NCI-H2171 treated with DMSO at 0.1 percent for 48 hours (cell line): ENCODE data around the gene MRFAP1L1.
"Not testable (repeated sequence)": the region's sequence is repeated elsewhere in the genome, so short reads cannot be mapped to it uniquely, and the experiment has no call there.

Experiments used
- DNase-seq: peaks from one replicate; lab custom pipeline; 2025; lab: John Stamatoyannopoulos, UW

Gene MRFAP1L1

DNA sequence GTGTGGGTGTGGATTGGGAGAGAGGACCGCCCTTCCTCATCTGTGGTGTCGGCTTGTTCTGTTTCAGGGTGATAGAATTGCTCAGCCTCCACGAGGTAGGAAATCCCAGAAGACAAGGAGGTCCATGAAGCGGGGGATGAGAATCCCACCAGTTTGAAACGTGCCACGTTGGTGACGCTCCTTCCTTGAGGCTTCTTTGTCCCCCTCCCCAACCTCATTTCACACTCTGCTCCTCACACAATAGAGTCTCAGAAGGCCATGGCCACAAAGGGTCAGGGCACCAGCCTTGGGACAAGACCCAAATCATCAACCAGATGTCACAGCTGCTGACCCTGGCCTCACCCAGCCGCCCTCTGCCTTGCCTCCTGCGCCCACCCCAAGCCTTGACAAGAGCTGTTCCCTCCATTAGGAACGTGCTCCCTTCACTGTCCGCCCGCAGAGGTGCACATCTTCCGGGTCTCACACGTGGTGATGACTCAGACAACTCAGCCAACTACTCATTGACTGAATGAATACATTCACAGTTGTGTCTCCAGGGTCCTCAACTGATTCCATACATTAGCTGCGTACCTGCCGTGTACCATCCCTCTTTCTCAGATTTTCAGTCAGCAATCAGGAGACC lies 24.6 kb upstream of the MRFAP1L1 start:
- DNase-seq = no peak

DNA sequence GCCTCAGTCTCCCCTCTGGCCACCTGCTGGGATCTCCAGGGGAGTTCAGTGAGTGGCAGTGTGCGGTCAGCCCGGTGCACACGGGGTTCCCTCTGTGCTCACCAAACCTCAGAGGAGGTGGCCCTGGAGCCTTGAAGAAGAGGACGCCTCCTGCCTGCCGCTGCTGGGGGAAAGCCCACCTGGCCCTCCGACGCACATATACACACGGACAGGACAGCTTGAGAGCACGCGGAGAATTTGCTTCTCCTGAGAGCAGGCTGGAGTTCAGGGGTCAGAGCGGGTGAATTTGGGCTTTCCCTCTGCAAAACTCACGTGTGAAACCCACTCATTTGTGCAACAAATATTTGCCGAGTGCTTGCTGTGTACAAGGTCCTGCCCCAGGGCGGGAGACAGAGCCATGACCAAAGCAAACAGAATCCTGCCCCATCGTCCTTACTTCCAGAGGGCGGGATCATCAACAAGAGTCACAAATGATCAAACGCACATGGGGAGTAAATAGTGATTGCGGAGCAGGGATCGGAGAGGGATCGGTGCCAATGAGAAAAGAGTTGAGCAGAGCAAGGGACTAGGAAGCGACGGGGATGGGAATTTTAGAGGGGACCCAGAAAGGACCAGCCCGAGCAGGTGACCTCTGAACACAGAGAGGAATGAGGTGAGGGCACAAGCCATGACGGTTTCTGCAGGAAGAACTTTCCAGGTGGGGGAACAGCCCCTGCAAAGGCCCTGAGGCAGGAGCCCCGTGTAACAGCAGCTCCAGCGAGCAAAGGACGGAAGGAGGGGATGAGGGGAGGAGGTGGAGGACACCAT lies 23.9 kb upstream of the MRFAP1L1 start:
- DNase-seq = no peak

- no peak for DNase-seq
These were observed 23.0 kb upstream of the MRFAP1L1 start for GRCh38 chr4:6732441-6733357.

DNA sequence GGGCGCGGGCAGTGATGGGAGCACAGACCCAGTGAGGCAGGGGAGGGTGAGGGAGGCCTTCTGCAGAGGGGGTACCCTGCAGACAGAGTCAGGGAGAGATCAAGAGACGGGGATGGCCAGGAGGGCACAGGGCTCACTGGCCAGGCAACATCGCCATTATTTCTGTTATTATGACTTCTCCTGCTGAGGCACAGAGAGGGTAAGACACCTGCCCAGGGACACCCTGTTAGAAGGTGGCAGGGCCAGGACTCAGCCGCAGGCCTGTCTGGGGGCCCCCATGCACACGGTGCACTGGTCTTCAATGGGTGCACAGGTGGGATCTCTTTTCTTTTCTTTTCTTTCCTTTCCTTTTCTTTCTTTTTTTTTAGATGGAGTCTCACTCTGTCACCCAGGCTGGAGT lies 22.1 kb upstream of the MRFAP1L1 start:
- DNase-seq = no peak

DNA sequence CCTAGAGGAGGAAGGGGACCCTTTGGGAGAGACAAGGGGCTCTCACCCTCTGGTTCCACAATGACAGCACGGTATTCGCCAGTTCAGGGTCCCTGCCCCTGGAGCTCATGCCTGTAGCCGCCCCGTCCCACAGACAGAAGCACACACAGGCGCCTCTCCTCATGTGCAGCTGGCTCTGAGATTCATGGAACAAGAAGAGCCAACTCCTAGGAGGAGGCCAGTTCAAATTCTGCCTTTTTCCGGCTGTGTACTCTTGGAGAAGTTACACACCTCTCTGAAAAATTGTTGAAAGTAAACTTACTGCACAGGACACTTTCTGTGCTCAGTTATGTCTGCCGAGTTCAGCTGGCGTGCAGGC lies 21.6 kb upstream of the MRFAP1L1 start:
- DNase-seq = no peak

GRCh38 chr4:6730603-6731317 lies 21.1 kb upstream of the MRFAP1L1 start:
- peak; percentile 11 for DNase-seq

GRCh38 chr4:6728320-6729029 lies 18.8 kb upstream of the MRFAP1L1 start:
- no peak for DNase-seq

DNA sequence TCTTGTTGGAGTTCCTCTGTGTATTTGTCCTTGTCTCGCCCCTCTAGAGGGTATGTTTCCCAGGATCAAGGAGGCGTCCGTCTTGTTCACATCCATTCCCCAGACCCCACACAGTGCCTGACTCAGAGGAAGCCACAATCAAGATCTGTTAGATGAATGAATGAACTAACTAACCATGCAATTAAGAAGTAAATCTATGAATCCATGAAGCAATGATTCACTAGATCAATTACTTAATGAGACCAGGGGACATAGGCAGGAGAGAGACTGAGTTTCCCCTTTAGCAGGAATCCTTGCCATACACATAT lies 18.2 kb upstream of the MRFAP1L1 start:
- no peak for DNase-seq

DNA sequence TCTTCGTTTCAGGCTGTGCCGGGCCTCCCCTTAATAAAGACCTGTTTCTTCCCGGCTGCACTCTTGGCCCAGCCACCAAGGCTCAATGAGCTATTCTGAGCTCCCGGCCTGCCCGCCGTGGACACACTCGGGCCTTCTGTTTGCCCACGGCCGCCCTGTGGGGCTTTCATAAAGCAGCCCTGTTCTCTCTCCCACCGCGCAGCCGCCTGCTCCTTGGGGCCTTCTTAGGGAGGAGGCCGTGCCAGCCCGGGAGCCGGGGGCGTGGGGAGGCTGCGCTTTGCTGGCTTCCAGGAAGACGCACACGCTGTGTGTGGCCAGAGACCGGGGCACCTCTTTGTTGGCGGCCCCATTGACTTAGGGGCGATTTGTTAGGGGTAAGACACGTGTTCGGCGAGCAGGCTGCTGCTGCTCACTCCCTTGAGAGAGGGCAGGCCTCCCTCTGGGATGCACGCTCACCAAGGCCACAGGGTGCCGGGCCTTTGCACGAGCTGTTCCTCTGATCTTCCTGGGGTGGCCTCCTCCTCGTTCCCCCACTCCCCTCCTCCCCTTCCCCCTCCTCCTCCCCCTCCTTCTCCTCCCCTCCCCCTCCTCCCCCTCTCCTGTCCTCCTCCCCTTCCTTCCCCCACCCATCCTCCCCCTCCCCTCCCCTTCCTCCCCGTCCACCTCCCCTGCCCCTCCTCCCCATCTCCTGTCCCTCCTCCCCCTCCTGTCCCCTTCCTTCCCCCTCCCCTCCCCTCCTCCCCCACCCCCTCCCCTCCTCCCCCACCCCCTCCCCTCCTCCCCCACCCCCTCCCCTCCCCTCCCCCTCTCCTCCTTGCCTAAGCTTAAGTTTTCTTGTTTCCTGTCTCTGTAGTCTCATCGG lies 17.6 kb upstream of the MRFAP1L1 start:
- no peak for DNase-seq

- DNase-seq = not testable (repeated sequence)
These were observed 15.8 kb upstream of the MRFAP1L1 start for GRCh38 chr4:6725427-6725961.

DNA sequence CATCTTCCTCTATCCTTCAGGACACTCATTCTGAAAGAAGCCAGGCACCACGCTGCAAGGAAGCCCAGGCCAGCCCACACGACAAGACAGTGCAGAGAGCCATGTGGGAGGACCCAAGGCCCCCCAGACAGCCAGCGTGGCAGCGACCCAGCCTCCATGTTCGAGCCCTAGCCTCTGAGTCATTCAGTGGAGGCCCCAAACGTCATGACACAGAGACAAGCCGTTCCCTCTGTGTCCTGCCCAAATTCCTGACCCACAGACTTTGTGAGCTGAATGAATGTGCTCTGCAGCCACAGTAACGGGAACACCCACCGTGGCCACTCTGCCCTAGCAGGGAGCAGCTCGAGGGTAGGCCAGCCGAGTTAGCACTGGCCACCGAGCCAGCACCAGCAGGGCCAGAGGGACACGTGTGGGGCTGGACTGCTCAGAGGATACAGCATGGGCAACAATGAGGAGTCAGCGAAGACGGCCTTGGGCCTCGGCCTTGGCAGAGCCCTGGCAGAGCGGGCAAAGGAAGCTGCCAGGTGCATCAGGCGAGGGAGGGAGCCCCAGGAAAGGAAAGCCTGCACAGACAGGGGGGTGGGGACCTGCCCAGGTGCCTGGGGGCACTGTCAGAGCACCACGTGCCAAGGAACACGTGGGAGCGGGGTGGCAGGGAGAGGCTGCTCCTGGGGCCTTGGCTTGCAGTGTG lies 14.9 kb upstream of the MRFAP1L1 start:
- DNase-seq = no peak

DNA sequence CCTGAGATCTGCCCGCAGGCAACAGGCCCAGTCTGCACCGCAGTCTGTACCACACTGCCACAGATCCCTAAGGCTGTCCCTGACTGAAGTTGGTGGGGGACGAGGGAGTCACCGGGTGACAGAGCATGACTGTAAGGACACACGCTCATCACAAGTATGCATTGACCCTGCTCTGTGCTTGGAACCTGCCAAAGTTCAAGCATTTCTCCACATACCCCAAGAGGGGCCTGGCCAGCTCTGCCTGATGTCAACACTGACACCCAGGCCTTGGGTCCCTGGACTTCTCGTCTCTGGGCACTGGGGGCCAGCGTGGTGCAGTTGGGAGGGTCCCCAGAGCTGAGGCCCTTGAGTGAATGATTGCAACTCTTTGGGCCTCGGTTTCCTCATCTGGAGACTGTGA lies 14.2 kb upstream of the MRFAP1L1 start:
- no peak for DNase-seq

- no peak for DNase-seq
These were observed 13.2 kb upstream of the MRFAP1L1 start for GRCh38 chr4:6722891-6723290.

DNA sequence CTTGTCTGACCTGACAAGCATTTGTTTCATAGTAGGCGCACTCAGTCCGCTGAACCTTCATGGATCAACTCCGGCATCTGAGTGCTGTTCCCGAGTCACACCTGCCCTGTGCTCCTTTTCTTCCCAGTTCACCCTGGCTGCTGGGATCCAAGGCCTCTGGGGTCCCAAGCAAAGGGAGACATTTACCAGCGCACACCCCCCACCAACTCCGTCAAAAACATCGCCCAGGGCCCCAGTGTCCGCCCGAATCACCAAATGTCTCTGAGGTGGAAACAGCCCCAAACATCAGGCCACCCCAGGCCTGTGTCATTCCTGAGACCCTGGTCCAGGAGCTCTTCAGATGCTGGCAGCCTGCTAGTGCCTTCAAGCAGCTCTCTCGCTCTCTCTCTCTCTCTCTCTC lies 11.5 kb upstream of the MRFAP1L1 start:
- no peak for DNase-seq

GRCh38 chr4:6720202-6720699 lies 10.6 kb upstream of the MRFAP1L1 start:
- DNase-seq = peak; percentile 15

- DNase-seq = no peak
These were observed 10.0 kb upstream of the MRFAP1L1 start for GRCh38 chr4:6719611-6720179.

DNA sequence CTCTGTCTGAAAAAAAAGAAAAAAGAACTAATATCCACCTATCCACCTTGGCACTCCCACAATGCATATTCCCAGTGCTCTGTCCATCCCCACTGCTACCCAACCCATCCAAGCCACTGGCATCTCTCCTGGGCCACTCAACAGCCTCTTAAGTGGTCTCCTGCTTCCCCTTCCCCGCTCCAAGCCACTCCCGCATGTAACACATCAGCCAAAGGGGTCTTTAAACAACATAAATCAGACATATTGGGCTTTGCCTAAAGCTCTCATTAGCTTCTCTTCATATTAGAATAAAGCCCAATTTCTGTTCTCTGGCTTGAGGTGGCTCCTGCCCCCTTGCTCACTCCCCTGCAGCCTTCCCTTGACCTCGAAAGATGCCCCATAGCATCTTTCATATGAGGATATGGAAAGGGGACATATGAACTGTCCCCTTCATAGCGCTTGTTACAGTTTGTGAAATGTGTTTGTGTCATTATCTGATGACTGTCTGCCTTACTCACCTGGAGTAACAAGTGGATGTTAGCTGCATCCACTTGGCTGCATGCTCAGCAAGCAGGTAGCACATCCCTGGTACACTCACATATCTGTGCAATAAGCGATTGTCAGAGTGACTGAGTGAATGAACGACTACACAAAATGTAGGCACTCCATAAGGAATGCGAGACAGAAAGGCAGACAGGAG lies 9.4 kb upstream of the MRFAP1L1 start:
- no peak for DNase-seq

GRCh38 chr4:6716958-6717655 lies 7.4 kb upstream of the MRFAP1L1 start:
- no peak for DNase-seq
